Heart right ventricle (tissue), 16 donors: ENCODE measurements around the gene ANKRD24. TPM values are rescaled to one million over a fixed set of nuclear protein-coding genes. Genes with fewer than 3 reads are reported as not detected.
"Not testable (repeated sequence)": the region's sequence is repeated elsewhere in the genome, so short reads cannot be mapped to it uniquely, and the experiment has no call there.

Experiments
- ATAC-seq, 8 donors: fragments of 200-7000 bp; cut with Tn5 transposase; one replicate each; pipeline ENCODE4 v1.9.1; 2020; ENCODE audit warnings: mild to moderate bottlenecking in 8 of 8, moderate library complexity in 8 of 8, moderate number of reproducible peaks in 1 of 8
- DNase-seq, 2 donors: peaks; one replicate each; pipeline ENCODE4 v3.0.0-alpha.2; 2020
- H3K27ac ChIP-seq, 10 donors: fragments of 200-600 bp; sonication (generic) in 2 of 10; one replicate each; pipeline versions ENCODE4 v1.5.0 to v1.8.0; 2020 to 2022; ENCODE audit warnings: mild to moderate bottlenecking in 3 of 10
- H3K27me3 ChIP-seq, 7 donors: fragments of 200-600 bp; one replicate each; pipeline ENCODE4 v1.8.0; 2021 to 2022; ENCODE audit warnings: mild to moderate bottlenecking in 2 of 7
- H3K36me3 ChIP-seq, 9 donors: fragments of 200-600 bp; sonication (generic) in 1 of 9; one replicate each; pipeline versions ENCODE4 v1.5.0 to v1.8.0; 2020 to 2022; ENCODE audit warnings: mild to moderate bottlenecking in 2 of 9
- H3K4me1 ChIP-seq, 9 donors: fragments of 200-600 bp; sonication (generic) in 1 of 9; one replicate each; pipeline versions ENCODE4 v1.5.0 to v1.8.0; 2020 to 2022; ENCODE audit warnings: mild to moderate bottlenecking in 4 of 9
- H3K4me3 ChIP-seq, 10 donors: fragments of 200-600 bp; sonication (generic) in 2 of 10; one replicate each; pipeline versions ENCODE4 v1.5.0 to v1.8.0; 2020 to 2022; ENCODE audit warnings: mild to moderate bottlenecking in 7 of 10, moderate library complexity in 2 of 10
- H3K9me3 ChIP-seq, 11 donors: fragments of 200-600 bp in 10 of 11; sonication (generic) in 2 of 11; one replicate each; pipeline versions ENCODE4 v1.5.0 to v1.8.0; 2013 to 2022; ENCODE audit warnings: mild to moderate bottlenecking in 2 of 11, control low read depth in 1 of 11, moderate library complexity in 1 of 11
- CTCF ChIP-seq, 9 donors: fragments of 200-600 bp; sonication (generic) in 2 of 9; IDR thresholded peaks; one replicate each; pipeline versions ENCODE4 v1.5.0 to v1.8.0; 2021 to 2022; ENCODE audit warnings: antibody characterized with exemption in 9 of 9, mild to moderate bottlenecking in 5 of 9, moderate library complexity in 1 of 9
- WGBS, 2 donors: extraction: QIAGEN DNeasy Blood & Tissue Kit; methylation state at CpG; one replicate each; pipeline ENCODE4 v1.1.7; 2013; ENCODE audit warnings: inconsistent platforms in 1 of 2; 5-methylcytosine and 5-hydroxymethylcytosine counted together
- intact Hi-C, 10 donors: fragments of 100-400 bp; cut with DNase I; formaldehyde crosslinking; loops; one replicate each; pipeline versions ENCODE4 v1.11.1 to v1.14.2; 2022
- long read RNA-seq, 3 donors: library from polyadenylated mRNA; unstranded; transcript quantifications; one replicate each; pipeline ENCODE4 v2.0.0, GENCODE V29; 2020 to 2021
- polyA plus RNA-seq, 2 donors: library from polyadenylated mRNA; stranded (reverse); fragments of 200-250 nt; gene quantifications; one replicate each; pipeline ENCODE4 v1.2.3, GENCODE V29; 2013
- total RNA-seq, 10 donors: library from RNA; stranded (reverse); fragmentation: NEBNext Ultra II Directional in 3 of 10; extraction: Animal tissue kit (Norgen Biotek cat#: 25700) in 3 of 10; gene quantifications; one replicate each; pipeline versions ENCODE4 v1.2.1 to v1.2.4, GENCODE V29; 2021 to 2023
- donor health status: Arrhythmogenic right ventricular cardiomyopathy.
- donor health status: ischemic (EF 13 %, LVEDD 7.1; RV severe dilation, severe dysfunction).
- donor health status: healthy with polysubstance abuse.
- donor health status: DM: no; HTN: yes; CAD: no.
- donor health status: DM: no; HTN: no; CAD: no.
- donor health status: ischemic (EF 25% LVEDD 6.9; RV normal size, moderate dysfunction).
- donor health status: ischemic (EF 25% LVEDD 5.7; RV mildly dilated, moderate dysfunction).
- donor health status: healthy.
- donor health status: DM: yes; HTN: yes; CAD: no.
- donor health status: Ischemic cardiomyopathy.
- donor health status: ischemic (EF 35%, LVEDD 5.7; RV mildly dilated, moderate dysfunction).
- donor health status: nonischemic (EF 11% LVEDD 7.7; RV severe dilation, severe dysfunction).
- donor health status: DM: yes; HTN: yes; CAD: no.
- donor health status: PGD.
- donor health status: ischemic (EF 29% LVEDD 5.4; RV normal size, mild dysfunction).
- donor health status: nonischemic (EF 23%, LVEDD 6.1; RV moderate dilation, normal function).

Gene ANKRD24
- total RNA-seq (1 to 10 TPM in 1 of 10 donors, under 1 TPM in 9; 0.12 to 1.0 (median 0.29) TPM), polyA plus RNA-seq (under 1 TPM; 0.14 to 0.66 TPM)
- long read RNA-seq, donor 1, partial matches to known transcripts, result 0 of 1 reads
- long read RNA-seq, donor 1, other reads (novel, unspliced or antisense), result 1 of 1 reads
- long read RNA-seq, donor 2, partial matches to known transcripts, result 2 of 2 reads
- long read RNA-seq, donor 2, other reads (novel, unspliced or antisense), result 0 of 2 reads
- long read RNA-seq, donor 3, result 0 reads

DNA sequence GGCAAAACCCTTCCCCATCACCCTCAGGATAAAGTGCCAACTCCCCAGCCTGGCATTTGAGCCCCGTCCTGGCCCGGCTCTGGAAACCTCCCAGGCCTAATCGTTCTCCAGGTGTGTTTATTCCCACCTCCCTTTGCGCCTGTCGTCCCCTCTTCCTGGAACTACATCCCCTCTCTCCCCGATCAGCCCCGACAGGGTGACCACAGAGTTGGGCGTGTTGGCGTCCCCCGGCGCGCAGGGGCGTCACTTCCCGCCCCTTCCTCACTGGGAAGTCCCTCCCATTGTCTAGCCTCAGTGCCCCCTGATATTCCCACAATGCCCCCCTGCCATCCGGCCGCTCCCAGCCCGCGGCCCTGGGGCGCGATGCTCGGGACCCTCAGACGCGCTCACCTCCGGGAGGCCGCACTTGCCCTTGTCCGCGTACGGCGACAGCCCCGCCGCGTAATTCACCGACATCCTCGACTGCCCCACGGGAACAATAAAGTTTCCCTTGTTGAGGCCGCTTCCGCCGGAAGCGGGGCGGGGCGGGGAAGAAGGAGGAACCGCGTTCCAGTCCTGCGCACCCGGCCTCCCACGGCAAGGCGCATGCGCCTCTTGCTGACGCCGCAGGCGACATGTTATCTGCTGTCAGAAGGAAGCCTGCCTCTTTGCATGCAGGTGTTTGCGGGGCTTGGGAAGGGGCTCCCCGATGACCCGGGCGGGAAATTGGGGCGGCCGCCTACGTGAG is at the start of gene ANKRD24, which contains the start of gene SIRT6:
Gene ANKRD24, plus strand, starts transcription at position 606 of the 727 bp plus-strand sequence. CDS start 3,737 bp downstream, outside the sequence.
Gene SIRT6, minus strand, starts transcription at position 480 of the 727 bp plus-strand sequence. Its CDS starts 24 bp downstream, at position 456.
- intact Hi-C loops, result loop anchor here in 1 of 10 donors (5.0 kb wide), 1 partner anchor 195 kb away; the partner anchor contains the start of gene EEF2
- WGBS, 2 donors, result 0 to 1% methylated on average over 58 of the region's 58 CpGs

DNA sequence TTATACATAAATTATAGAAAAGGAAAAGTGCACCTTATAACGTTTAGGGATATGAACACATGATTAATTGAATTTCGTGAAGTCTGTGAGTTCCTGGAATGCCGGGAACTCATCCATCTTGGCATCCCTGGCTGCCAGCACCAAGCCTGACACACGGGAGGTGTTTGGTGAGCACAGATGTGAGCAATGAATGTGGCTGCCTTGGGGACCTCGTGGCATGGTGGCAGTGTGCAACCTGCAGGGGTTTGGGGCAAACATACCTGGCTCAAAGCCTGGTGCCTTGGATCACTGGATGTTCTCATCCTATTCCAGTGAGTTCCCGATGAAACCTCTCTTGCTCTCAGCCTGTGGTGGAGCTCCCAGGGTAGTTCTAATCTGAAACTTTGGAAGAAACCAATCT is 48.1 kb upstream of the ANKRD24 start:
- WGBS, 2 donors, result 38 to 43% methylated on average over 6 of the region's 6 CpGs
- ATAC-seq, result no peak
- intact Hi-C loops, result no loop called here
- Histone ChIP-seq H3K27ac (no peak overlapping the region), H3K4me1 (no peaks in the 10 kb centered on the region), H3K9me3 (no peaks in the 10 kb centered on the region), H3K36me3 (no peaks in the 10 kb centered on the region), H3K4me3 (no peak overlapping the region), H3K27me3 (peaks cover 0 to 9% (median 0%) of the 10 kb centered on the region in 7 donors)
- DNase-seq, result no peak
- no peak for TF ChIP-seq CTCF (IDR thresholded peaks at IDR 0.05)

More for the DNA sequence above, at the start of gene ANKRD24, which contains the start of gene SIRT6:
- ATAC-seq (peak; percentile 95 to 98 (median 98)), DNase-seq (peak; percentile 96 to 97)
- Histone ChIP-seq H3K9me3 (no peaks in the 10 kb centered on the region), H3K27ac (peak within 1 kb of the TSS; percentile 63 to 94 (median 83)), H3K27me3 (no peaks in the 10 kb centered on the region), H3K4me3 (peak within 1 kb of the TSS; percentile 73 to 97 (median 88)), H3K36me3 (peaks cover 0 to 35% (median 6%) of the 10 kb centered on the region in 9 donors), H3K4me1 (peaks cover 0 to 37% (median 20%) of the 10 kb centered on the region in 9 donors)
- TF ChIP-seq CTCF (IDR thresholded peaks at IDR 0.05), result no peak

GRCh38 chr19:4135386-4135785 is 47.1 kb upstream of the ANKRD24 start:
- H3K27me3 ChIP-seq, H3K4me3 ChIP-seq, H3K36me3 ChIP-seq, H3K9me3 ChIP-seq, H3K4me1 ChIP-seq, DNase-seq, H3K27ac ChIP-seq, ATAC-seq: not testable (repeated sequence)
- intact Hi-C loops, result loop anchor here in 1 of 10 donors (5.0 kb wide), 1 partner anchor 148 kb away; the partner anchor contains the start of gene EEF2
- WGBS, 2 donors, result 91% methylated on average over 9 of the region's 9 CpGs

DNA sequence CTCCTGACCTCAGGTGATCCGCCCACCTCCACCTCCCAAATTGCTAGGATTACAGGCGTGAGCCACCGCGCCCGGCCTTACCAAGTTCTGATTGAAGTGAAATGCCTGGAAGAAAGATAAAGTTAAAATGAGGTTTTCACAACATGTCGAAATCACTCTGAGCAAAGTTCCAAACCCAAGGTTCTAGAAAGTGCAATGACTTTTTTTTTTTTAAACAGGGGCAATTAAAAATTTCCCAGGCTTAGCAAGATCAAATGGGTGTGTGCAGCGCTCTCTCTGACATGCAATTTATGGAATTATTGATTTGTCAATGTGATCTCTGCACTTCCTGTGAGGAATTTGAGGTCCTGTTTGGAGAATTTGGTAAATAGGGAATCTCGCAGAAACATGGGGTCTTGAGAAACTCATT is 45.8 kb upstream of the ANKRD24 start:
- ATAC-seq (no peak), DNase-seq (no peak)
- H3K36me3 ChIP-seq, result no peaks in the 10 kb centered on the region
- no peak overlapping the region for H3K4me3 ChIP-seq
- no peak for TF ChIP-seq CTCF (IDR thresholded peaks at IDR 0.05)
- WGBS, 2 donors, result 86 to 92% methylated on average over 8 of the region's 8 CpGs
- no peaks in the 10 kb centered on the region for H3K27me3 ChIP-seq
- no peaks in the 10 kb centered on the region for H3K9me3 ChIP-seq
- H3K4me1 ChIP-seq, result peaks cover 0 to 8% (median 0%) of the 10 kb centered on the region in 9 donors
- H3K27ac ChIP-seq, result no peak overlapping the region
- intact Hi-C loops, result loop anchor here in 1 of 10 donors (5.0 kb wide), 1 partner anchor 149 kb away; the partner anchor contains the start of gene EEF2
